HUES48 (cell line): ENCODE results near the gene CCDC68.

Experiments
- H3K27ac ChIP-seq: one replicate; pipeline ENCODE4 v1.7.0; 2013; ENCODE audit warnings: low read depth, low read length, inconsistent platforms
- H3K27me3 ChIP-seq: 2 replicates; pipeline ENCODE4 v1.6.1; 2013; ENCODE audit warnings: mild to moderate bottlenecking, low read length; ENCODE audit not compliant: control insufficient read depth, insufficient read depth
- H3K36me3 ChIP-seq: 2 replicates; pipeline ENCODE4 v1.6.1; 2013; ENCODE audit warnings: low read length; ENCODE audit not compliant: control insufficient read depth, insufficient read depth
- H3K4me1 ChIP-seq: 2 replicates; pipeline ENCODE4 v1.6.1; 2013; ENCODE audit warnings: mild to moderate bottlenecking, low read length; ENCODE audit not compliant: control insufficient read depth, insufficient read depth
- H3K4me3 ChIP-seq: 2 replicates; pipeline ENCODE4 v1.5.1; 2013; ENCODE audit warnings: mild to moderate bottlenecking, low read depth, low read length
- H3K9ac ChIP-seq: 2 replicates; pipeline ENCODE4 v1.6.1; 2013; ENCODE audit warnings: mild to moderate bottlenecking, low read depth, low read length, moderate library complexity
- H3K9me3 ChIP-seq: 2 replicates; pipeline ENCODE4 v1.6.1; 2013; ENCODE audit warnings: low read length; ENCODE audit not compliant: control insufficient read depth, insufficient read depth

CCDC68 gene

DNA sequence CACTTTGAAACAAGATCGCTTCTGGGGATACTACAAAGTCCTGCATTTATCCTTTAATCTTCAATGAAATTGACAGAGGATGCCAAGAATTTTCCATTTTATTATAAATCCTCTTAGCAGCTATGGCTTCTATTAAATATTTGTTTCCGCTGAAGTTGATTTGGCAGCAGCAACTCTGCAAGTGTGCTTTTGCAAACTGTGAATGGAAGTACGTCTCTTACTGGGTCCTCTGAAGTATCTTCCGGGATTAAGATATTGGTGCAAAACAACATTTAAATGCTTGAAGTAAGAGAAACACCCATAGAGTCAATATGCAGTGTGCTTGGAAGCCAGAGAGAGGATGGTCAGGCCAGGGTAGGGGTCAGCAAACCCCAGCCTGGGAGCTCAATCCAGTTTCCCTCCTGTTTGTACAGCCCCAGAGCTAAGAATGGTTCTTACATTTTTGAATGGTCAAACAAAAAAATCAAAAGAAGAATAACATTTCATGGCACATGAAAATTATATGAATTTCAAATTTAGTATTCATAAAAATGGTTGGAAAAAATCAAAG lies 13.6 kb downstream of the CCDC68 start:
- Histone ChIP-seq H3K27me3 (no peaks in the 10 kb centered on the region), H3K4me3 (no peak overlapping the region), H3K4me1 (no peaks in the 10 kb centered on the region), H3K9me3 (no peaks in the 10 kb centered on the region), H3K36me3 (no peaks in the 10 kb centered on the region), H3K9ac (no peak overlapping the region), H3K27ac (no peak overlapping the region)

DNA sequence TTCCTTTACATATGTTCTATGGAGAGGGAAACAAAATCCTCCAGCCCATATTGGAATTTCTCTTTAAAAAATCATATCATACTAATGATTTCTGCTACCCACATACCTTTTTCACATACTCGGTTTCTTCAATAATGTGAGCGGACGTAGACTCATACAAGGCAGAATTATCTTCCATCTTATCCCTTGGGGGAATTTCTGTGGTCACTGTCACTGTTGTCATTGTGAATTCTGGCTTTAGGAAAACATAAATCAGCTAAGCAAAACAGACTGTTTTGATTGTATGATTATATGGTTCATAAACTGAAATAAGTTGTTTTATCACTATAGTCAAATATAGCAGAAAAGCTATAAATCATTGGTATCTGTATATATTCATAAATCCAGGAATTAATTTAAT lies 16.7 kb downstream of the CCDC68 start:
- Histone ChIP-seq H3K27me3 (no peaks in the 10 kb centered on the region), H3K4me3 (no peak overlapping the region), H3K36me3 (no peaks in the 10 kb centered on the region), H3K9me3 (no peaks in the 10 kb centered on the region), H3K27ac (no peak overlapping the region), H3K9ac (no peak overlapping the region), H3K4me1 (no peaks in the 10 kb centered on the region)

DNA sequence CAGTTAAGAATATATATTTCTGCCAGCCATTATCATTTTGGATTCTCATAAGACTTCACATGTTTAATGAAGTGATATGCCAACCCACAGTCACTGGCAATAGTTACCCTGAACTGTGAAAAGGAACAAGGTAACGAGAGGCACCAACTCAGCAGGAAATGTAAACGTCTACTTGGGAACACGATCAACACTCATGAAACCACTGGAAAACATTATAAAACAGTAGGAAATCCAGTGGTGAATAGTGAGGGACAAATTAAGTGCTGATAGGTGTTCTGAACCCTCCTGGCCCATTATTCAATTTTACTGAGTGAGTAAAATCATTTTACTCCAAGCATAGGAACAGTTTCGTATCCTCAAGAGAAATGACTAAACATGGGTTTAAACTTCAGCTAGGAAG lies 17.1 kb downstream of the CCDC68 start:
- Histone ChIP-seq H3K27ac (no peak overlapping the region), H3K9ac (no peak overlapping the region), H3K27me3 (no peaks in the 10 kb centered on the region), H3K36me3 (no peaks in the 10 kb centered on the region), H3K4me3 (no peak overlapping the region), H3K9me3 (no peaks in the 10 kb centered on the region), H3K4me1 (no peaks in the 10 kb centered on the region)

DNA sequence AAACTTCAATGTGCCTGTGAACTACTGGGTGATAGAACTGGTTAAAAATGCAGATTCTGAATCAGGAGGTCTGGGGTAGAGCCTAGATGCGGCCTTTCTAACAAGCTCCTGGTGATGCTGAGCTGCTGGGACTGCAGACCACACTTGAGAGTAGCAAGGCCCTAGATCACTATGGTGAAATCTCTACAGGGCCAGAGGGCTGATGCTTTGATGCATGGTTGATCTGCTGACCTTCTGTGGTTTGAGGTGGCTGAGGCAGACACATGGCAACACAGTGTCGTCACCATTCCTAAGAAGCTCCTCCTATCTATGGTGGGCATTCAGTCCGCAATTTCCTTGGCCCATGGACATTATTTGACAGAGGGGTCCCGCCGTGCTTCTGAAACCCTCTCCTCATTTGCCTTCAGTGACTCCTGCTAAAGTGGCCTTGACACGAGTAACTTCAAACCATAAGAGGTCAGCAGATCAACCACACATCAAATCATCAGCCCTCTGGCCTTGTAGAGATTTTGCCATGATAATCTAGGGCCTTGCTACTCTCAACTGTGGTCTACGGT lies 19.8 kb downstream of the CCDC68 start:
- Histone ChIP-seq H3K4me1 (no peaks in the 10 kb centered on the region), H3K4me3 (no peak overlapping the region), H3K27me3 (no peaks in the 10 kb centered on the region), H3K9ac (no peak overlapping the region), H3K9me3 (no peaks in the 10 kb centered on the region), H3K27ac (no peak overlapping the region), H3K36me3 (no peaks in the 10 kb centered on the region)

DNA sequence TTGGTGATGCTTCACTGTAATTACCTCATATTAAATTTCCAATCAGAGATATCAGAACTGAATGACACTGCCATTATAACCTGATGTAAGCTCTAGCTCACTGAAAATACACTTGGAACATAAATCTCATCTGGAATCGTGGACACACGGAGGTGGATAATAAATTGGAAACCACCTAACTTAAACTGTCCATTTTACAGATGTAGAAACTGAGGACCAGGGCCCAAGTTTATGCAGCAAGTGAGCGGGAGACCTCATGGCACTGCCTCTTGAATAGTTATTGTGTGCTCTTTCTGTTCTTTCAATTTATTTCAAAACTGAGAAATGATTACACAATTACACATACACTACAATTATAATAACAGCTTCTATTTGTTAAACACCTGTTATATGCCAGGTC lies 20.8 kb downstream of the CCDC68 start:
- no peaks in the 10 kb centered on the region for H3K27me3 ChIP-seq
- no peaks in the 10 kb centered on the region for H3K4me1 ChIP-seq
- no peak overlapping the region for H3K9ac ChIP-seq
- no peak overlapping the region for H3K27ac ChIP-seq
- H3K4me3 ChIP-seq = no peak overlapping the region
- no peaks in the 10 kb centered on the region for H3K36me3 ChIP-seq
- no peaks in the 10 kb centered on the region for H3K9me3 ChIP-seq

DNA sequence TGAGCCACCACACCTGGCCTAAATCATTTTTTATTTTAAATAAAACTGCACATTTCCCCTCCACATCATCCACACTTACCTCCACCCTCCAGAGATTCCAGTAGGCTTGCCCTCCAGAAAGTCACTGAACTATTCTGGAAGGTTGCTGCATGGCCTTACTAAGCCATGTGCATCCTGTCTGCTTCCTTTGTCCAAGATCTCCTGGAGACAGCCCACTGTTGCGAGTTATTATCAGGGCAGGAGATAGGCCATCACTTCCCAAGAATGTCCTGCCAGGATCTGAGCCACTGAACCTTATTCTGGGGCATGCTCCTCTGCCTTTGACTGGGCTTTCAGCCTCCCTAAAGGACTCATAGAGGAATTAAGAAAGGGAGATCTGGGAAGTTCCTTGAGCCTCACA lies 26.8 kb downstream of the CCDC68 start:
- H3K27ac ChIP-seq = no peak overlapping the region
- no peaks in the 10 kb centered on the region for H3K36me3 ChIP-seq
- H3K9ac ChIP-seq = no peak overlapping the region
- H3K27me3 ChIP-seq = no peaks in the 10 kb centered on the region
- H3K9me3 ChIP-seq = no peaks in the 10 kb centered on the region
- no peak overlapping the region for H3K4me3 ChIP-seq
- no peaks in the 10 kb centered on the region for H3K4me1 ChIP-seq

DNA sequence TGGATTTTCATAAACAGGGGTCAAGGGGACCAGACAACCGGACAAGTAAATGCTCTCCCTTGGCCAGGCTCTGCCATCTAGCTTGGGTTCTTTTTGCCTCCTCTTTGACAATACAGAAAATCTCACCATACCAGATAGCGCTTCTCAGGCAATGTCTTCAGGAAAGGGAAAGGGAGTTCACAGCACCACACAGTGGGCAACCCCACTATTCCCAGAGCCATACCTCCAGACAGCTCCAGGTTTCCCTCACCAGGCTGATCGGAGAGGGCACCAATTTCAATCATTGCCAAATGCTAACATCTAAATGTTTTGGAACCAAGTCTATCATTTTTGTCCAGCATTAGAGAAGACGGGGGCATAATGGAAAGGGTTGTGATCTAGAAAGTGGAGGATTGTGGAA lies 28.1 kb downstream of the CCDC68 start:
- H3K4me3 ChIP-seq = no peak overlapping the region
- H3K36me3 ChIP-seq = no peaks in the 10 kb centered on the region
- no peaks in the 10 kb centered on the region for H3K4me1 ChIP-seq
- no peaks in the 10 kb centered on the region for H3K27me3 ChIP-seq
- H3K9me3 ChIP-seq = no peaks in the 10 kb centered on the region
- H3K27ac ChIP-seq = no peak overlapping the region
- H3K9ac ChIP-seq = no peak overlapping the region

DNA sequence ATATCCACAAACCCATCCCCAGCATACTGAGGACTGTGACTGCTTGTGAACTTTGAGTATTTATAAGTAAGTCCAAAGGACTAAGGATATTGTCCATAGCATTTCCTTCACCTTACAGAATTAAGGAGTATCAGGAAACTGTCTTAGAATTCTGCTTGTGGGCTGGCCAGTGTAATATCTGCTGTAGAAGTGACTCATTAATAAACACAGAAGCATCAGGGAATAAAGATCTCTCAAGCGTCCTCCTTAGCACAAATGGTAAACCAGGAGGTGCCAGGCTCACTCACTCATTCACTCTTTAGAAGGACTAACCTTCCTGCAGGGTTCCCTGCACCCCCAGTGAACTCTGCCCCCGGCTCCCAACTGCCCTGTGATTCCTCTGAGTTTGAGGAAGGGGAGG lies 31.0 kb downstream of the CCDC68 start:
- no peak overlapping the region for H3K27ac ChIP-seq

DNA sequence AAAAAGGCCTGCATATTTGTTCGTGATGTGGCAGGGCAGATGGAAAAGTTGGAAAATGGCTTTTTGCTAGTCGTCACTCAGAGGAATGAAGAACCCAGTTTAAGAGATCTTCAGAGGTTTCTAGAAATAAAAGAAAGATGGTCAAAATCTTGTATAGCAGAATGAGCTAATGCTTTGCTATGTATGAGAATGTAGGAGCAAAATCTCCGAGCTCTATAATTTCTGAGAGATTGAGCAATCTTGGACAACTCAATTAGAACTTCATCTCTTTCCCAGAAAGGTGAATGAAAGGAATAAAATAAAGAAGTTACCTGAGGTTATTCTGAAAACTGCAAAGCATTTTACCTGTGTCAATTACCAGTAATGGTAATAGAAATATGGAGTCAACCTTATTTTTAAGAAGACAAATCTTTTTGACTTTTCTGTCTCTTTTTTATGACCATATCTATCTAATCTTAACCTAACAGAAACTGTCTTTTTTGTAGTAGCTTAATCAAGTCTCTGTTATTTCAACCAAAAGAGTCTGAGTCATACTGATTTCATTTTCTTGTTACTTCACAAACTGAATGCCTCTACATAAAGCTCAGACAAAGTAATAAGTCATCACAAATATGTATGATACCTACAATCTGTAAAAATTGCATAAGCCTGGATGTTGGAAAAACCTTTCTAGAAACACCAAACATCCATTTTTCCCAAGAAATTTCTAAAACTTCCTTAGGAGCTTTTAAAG lies 32.5 kb downstream of the CCDC68 start:
- Histone ChIP-seq H3K9me3 (no peaks in the 10 kb centered on the region), H3K9ac (no peak overlapping the region), H3K4me1 (no peaks in the 10 kb centered on the region), H3K27me3 (no peaks in the 10 kb centered on the region), H3K4me3 (no peak overlapping the region), H3K36me3 (no peaks in the 10 kb centered on the region), H3K27ac (no peak overlapping the region)

More for the DNA sequence above, 31.0 kb downstream of the CCDC68 start:
- Histone ChIP-seq H3K9ac (no peak overlapping the region), H3K9me3 (no peaks in the 10 kb centered on the region), H3K27me3 (no peaks in the 10 kb centered on the region), H3K4me1 (no peaks in the 10 kb centered on the region), H3K4me3 (no peak overlapping the region), H3K36me3 (no peaks in the 10 kb centered on the region)

DNA sequence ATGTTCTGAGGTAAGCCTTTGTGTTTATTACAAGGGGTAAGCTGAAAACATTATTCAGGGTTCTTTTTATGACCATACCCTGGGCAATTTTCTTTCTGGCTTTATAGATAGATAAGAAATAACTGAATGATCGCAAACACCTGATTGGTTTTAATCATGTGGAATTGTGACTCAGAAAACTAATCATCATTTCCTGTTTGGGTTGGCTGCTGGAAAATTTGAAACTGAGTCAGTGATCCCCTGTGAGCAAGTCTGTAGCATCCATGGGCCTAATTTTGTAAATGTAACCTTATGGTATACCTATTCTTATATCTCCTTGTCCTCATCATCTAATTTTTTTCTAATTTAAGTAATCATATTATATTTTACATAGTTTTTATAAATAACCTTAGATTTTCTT lies 34.3 kb downstream of the CCDC68 start:
- Histone ChIP-seq H3K4me1 (no peaks in the 10 kb centered on the region), H3K27ac (no peak overlapping the region), H3K4me3 (no peak overlapping the region), H3K9ac (no peak overlapping the region), H3K9me3 (no peaks in the 10 kb centered on the region), H3K27me3 (no peaks in the 10 kb centered on the region), H3K36me3 (no peaks in the 10 kb centered on the region)

DNA sequence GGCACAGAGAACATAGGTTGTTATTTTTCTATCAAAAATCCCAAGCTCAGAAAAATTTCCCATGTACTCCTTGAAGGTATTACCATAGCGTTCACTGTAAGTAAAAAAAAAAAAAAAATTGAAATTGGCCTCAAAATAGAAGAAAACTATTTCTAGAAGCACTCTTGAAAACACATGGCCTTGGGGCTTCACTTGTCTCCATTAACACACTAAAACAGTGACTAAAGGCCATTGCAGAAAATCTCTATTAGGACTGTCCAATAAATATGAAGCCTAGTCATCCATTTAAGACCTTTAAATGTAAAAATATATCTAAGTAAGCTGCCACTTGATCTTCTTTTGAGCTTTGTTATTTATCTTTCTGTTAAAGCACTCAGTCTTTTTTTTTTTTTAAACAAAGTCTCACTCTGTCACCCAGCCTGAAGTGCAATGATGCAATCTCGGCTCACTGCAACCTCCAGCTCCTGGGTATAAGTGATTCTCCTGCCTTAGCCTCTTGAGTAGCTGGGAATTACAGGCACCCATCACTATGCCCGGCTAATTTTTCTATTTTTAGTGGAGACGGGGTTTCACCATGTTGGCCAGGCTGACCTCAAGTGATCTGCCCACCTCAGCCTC lies 35.8 kb downstream of the CCDC68 start:
- no peak overlapping the region for H3K9ac ChIP-seq
- no peaks in the 10 kb centered on the region for H3K4me1 ChIP-seq
- no peaks in the 10 kb centered on the region for H3K27me3 ChIP-seq
- H3K27ac ChIP-seq = no peak overlapping the region
- no peak overlapping the region for H3K4me3 ChIP-seq
- no peaks in the 10 kb centered on the region for H3K36me3 ChIP-seq
- H3K9me3 ChIP-seq = no peaks in the 10 kb centered on the region
